GM12878 (cell line): ENCODE data around the gene MARCHF10. TPM values are rescaled to one million over a fixed set of nuclear protein-coding genes. Genes with fewer than 3 reads are reported as not detected.
"Not testable (repeated sequence)": the region's sequence is repeated elsewhere in the genome, so short reads cannot be mapped to it uniquely, and the experiment has no call there.

Source experiments
- ATAC-seq: fragments of 200-7000 bp; cut with Tn5 transposase; 3 replicates; pipeline ENCODE4 v1.9.1; 2020; ENCODE audit warnings: mild to moderate bottlenecking, moderate library complexity
- BruUV-seq: library from RNA; stranded (reverse); fragments of 400-500 nt; replicated peaks from 2 replicates; lab custom pipeline; 2021; lab: Mats Ljungman, UMichigan
- CTCF ChIA-PET: fragments of 300-600 bp; sonication (Branson Sonifier 250); formaldehyde crosslinking; extraction: SDS; loops from one replicate; lab custom pipeline; 2021; ENCODE audit warnings: inconsistent platforms; lab: Yijun Ruan, JAX
- POLR2A ChIA-PET: fragments of 350-600 bp; formaldehyde crosslinking; extraction: SDS; loops from one replicate; lab custom pipeline; 2021; ENCODE audit warnings: inconsistent platforms; lab: Charles Lee
- RAD21 ChIA-PET: fragments of 300-600 bp; sonication (Branson Sonifier 250); formaldehyde crosslinking; loops from one replicate; lab custom pipeline; 2023; ENCODE audit warnings: antibody characterized with exemption; ENCODE audit not compliant: unreplicated experiment; lab: Charles Lee
- SMC1A ChIA-PET: fragments of 300-600 bp; sonication (Branson Sonifier 250); formaldehyde crosslinking; loops from one replicate; lab custom pipeline; 2023; ENCODE audit not compliant: unreplicated experiment, uncharacterized antibody; lab: Charles Lee
- DNase-seq: peaks from one replicate; pipeline ENCODE4 v3.0.0-alpha.2; 2011; ENCODE audit warnings: low read depth, low spot score
- FAIRE-seq: peaks from 3 replicates; lab custom pipeline; 2011; peaks lifted over from hg19 to GRCh38; lab: Jason Lieb, UNC
- H2AFZ ChIP-seq: 2 replicates; pipeline ENCODE4 v1.6.0; 2011; ENCODE audit warnings: low read depth, low read length, control low read depth; ENCODE audit not compliant: control insufficient read depth
- H3K27ac ChIP-seq: 2 replicates; pipeline ENCODE4 v1.5.1; 2011; ENCODE audit warnings: control low read depth; ENCODE audit not compliant: control insufficient read depth, insufficient read depth
- H3K27me3 ChIP-seq, 2 experiments: replicated peaks in 1 of 2; 2 replicates each; pipeline versions ENCODE4 v1.6.0 to v1.6.1; 2011; ENCODE audit warnings: low read length in 1 of 2; ENCODE audit not compliant: control insufficient read depth in 2 of 2, insufficient read depth in 2 of 2
- H3K36me3 ChIP-seq, 2 experiments: 2 replicates each; pipeline ENCODE4 v1.5.1; 2011; ENCODE audit warnings: low read length in 1 of 2; ENCODE audit not compliant: control insufficient read depth in 2 of 2, insufficient read depth in 2 of 2
- H3K4me1 ChIP-seq: 2 replicates; pipeline ENCODE4 v1.6.1; 2011; ENCODE audit warnings: mild to moderate bottlenecking, low read length, moderate library complexity, mixed read lengths; ENCODE audit not compliant: control insufficient read depth, insufficient read depth
- H3K4me2 ChIP-seq: 2 replicates; pipeline ENCODE4 v1.6.0; 2011; ENCODE audit warnings: control low read depth; ENCODE audit not compliant: control insufficient read depth, insufficient read depth
- H3K4me3 ChIP-seq: fragments of 200-600 bp; sonication (generic); 2 replicates; pipeline ENCODE4 v1.5.1; 2016
- H3K79me2 ChIP-seq: 2 replicates; pipeline ENCODE4 v1.6.0; 2011; ENCODE audit warnings: low read length; ENCODE audit not compliant: control insufficient read depth, insufficient read depth
- H3K9ac ChIP-seq: 2 replicates; pipeline ENCODE4 v1.8.0; 2011; ENCODE audit warnings: low read length, control low read depth, mixed read lengths; ENCODE audit not compliant: control insufficient read depth, insufficient read depth
- H3K9me3 ChIP-seq: replicated peaks from 3 replicates; pipeline ENCODE4 v1.5.1; 2011; ENCODE audit warnings: mild to moderate bottlenecking, low read length; ENCODE audit not compliant: control insufficient read depth, insufficient read depth
- H4K20me1 ChIP-seq: 2 replicates; pipeline ENCODE4 v1.6.0; 2011; ENCODE audit not compliant: control insufficient read depth, insufficient read depth
- CBX5 ChIP-seq: sonication (generic); IDR thresholded peaks from 2 replicates; pipeline ENCODE4 v1.6.1; 2016; ENCODE audit warnings: low read depth, moderate library complexity, mild to moderate bottlenecking, inconsistent platforms
- FOS ChIP-seq: IDR thresholded peaks from 3 replicates; pipeline ENCODE4 v1.6.1; 2011; ENCODE audit warnings: borderline replicate concordance; ENCODE audit not compliant: insufficient read length; ENCODE audit errors: extremely low read depth
- MEF2A ChIP-seq: IDR thresholded peaks from 2 replicates; pipeline ENCODE4 v1.6.1; 2011; ENCODE audit warnings: low read depth, mild to moderate bottlenecking, low read length, moderate library complexity; ENCODE audit not compliant: insufficient read depth
- MXI1 ChIP-seq: fragments of 150-350 bp; IDR thresholded peaks from 2 replicates; pipeline ENCODE4 v1.6.1; 2011; ENCODE audit warnings: low read depth, mild to moderate bottlenecking, inconsistent platforms, low read length, improper control_type of control experiment
- NFYA ChIP-seq: IDR thresholded peaks from 2 replicates; pipeline ENCODE4 v1.6.1; 2011; ENCODE audit warnings: low read depth, mild to moderate bottlenecking, low read length, improper control_type of control experiment, borderline replicate concordance
- SMAD5 ChIP-seq: IDR thresholded peaks from 2 replicates; pipeline ENCODE4 v1.6.1; 2016; ENCODE audit warnings: antibody characterized with exemption, low read depth
- SMARCA5 ChIP-seq: fragments of 450-650 bp; IDR thresholded peaks from 2 replicates; pipeline ENCODE4 v1.6.1; 2017; ENCODE audit warnings: mild to moderate bottlenecking
- WGBS: methylation state at CpG from one replicate; pipeline ENCODE4 v1.1.6; 2016; ENCODE audit warnings: low lambda C conversion rate; ENCODE audit not compliant: insufficient replicate concordance, insufficient coverage; ENCODE audit errors: missing lambda C conversion rate; 5-methylcytosine and 5-hydroxymethylcytosine counted together
- in situ Hi-C: fragments of 300-500 bp; cut with MboI; formaldehyde crosslinking; loops from 9 replicates; pipeline ENCODE4 v1.14.3; 2018; ENCODE audit warnings: mixed read lengths
- intact Hi-C: fragments of 100-400 bp; cut with micrococcal nuclease; formaldehyde crosslinking; loops from one replicate; pipeline ENCODE4 v1.14.2; 2022; ENCODE audit not compliant: unreplicated experiment
- polyA plus RNA-seq, 11 experiments: library from polyadenylated mRNA; depleted of rRNA in 4 of 11; unstranded in 6 of 11; stranded (reverse) in 5 of 11; fragments of >200 nt; fragmentation: Nextera tagmentation in 4 of 11; fragmentation: Illumina TruSeq in 1 of 11; extraction: Ambion mirVana in 4 of 11; extraction: Trizol in 1 of 11; gene quantifications; 1 replicate in 1 of 11; 2 replicates in 10 of 11; pipeline versions ENCODE4 v1.2.1 to v1.2.3, GENCODE V29; 2011 to 2016; ENCODE audit warnings: inconsistent platforms in 2 of 11, missing spikeins in 2 of 11, low read depth in 1 of 11
- total RNA-seq, 4 experiments: library from RNA; depleted of rRNA in 3 of 4; stranded (reverse); fragments of >200 nt in 3 of 4; fragmentation: Illumina TruSeq in 1 of 4; extraction: Trizol in 1 of 4; gene quantifications; 2 replicates each; pipeline versions ENCODE4 v1.2.1 to v1.2.3, GENCODE V29; 2013 to 2021
- TF ChIP-seq, protein P1 (sequence below): fragments of 450-650 bp; IDR thresholded peaks from 2 replicates; pipeline ENCODE4 v1.6.1; 2016; ENCODE audit warnings: mild to moderate bottlenecking
- TF ChIP-seq, protein P2 (sequence below): IDR thresholded peaks from 2 replicates; pipeline ENCODE4 v1.6.1; 2012; ENCODE audit warnings: low read depth, low read length, improper control_type of control experiment
- TF ChIP-seq, protein P3 (sequence below): fragments of 450-650 bp; IDR thresholded peaks from 2 replicates; pipeline ENCODE4 v1.6.1; 2014; ENCODE audit warnings: mild to moderate bottlenecking
- TF ChIP-seq, protein P4 (sequence below): IDR thresholded peaks from 2 replicates; pipeline ENCODE4 v1.6.1; 2011; ENCODE audit warnings: mild to moderate bottlenecking, low read depth, low read length, moderate library complexity; ENCODE audit not compliant: insufficient replicate concordance

The MARCHF10 gene
- total and polyA plus RNA-seq, 10 of the 15 experiments (the other 5 are each of a cell fraction or from before 2014, with no cell fraction given), result 0.11 to 0.24 TPM; not detected in 8

DNA sequence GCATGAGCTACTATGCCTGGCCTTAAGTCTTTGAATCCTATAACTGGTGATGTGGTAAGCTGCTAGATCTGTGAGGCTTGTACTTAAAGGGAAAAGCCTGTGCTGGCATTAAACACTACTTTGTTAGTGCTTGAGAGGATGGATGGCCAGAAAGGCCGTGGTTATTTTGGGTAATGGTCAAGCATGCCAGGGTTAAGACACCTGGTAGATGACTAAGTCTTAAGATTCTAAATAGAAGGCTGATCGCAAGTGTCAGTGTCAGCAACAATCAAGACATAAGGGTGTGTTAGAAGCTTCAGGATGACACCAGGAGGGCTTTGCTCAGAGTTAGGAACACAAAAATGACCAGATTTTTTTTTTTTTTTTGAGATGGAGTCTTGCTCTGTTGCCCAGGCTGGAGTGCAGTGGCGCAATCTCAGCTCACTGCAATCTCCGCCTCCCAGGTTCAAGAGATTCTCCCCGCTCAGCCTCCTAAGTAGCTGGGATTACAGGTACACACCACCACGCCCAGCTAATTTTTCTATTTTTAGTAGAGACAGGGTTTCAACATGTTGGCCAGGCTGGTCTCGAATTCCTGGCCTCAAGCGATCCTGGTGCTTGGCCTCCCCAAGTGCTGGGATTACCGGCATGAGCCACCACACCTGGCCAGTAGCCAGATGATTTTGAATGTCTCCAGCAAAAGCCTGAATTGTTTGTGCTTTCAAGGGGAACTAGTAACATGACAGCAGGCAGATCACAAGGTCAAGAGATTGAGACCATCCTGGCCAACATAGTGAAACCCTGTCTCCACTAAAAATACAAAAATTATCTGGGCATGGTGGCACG is 41.7 kb upstream of the MARCHF10 start:
- H3K9me3 ChIP-seq, intact Hi-C loops, H3K4me2 ChIP-seq, ATAC-seq, H3K79me2 ChIP-seq, SMC1A ChIA-PET, H3K4me1 ChIP-seq, H4K20me1 ChIP-seq, POLR2A ChIA-PET, H3K36me3 ChIP-seq, in situ Hi-C loops, BruUV-seq, DNase-seq, H3K9ac ChIP-seq, H3K27ac ChIP-seq, FAIRE-seq, H2AFZ ChIP-seq, H3K27me3 ChIP-seq, H3K4me3 ChIP-seq, RAD21 ChIA-PET: not testable (repeated sequence)
- WGBS, result 42% methylated on average over 10 of the region's 10 CpGs
- CTCF ChIA-PET, result interaction anchor here (0.6 to 0.7 kb wide), 2 partner anchors 225 to 721 kb away, joined by 3 read pairs; no protein-coding TSS in a partner anchor

DNA sequence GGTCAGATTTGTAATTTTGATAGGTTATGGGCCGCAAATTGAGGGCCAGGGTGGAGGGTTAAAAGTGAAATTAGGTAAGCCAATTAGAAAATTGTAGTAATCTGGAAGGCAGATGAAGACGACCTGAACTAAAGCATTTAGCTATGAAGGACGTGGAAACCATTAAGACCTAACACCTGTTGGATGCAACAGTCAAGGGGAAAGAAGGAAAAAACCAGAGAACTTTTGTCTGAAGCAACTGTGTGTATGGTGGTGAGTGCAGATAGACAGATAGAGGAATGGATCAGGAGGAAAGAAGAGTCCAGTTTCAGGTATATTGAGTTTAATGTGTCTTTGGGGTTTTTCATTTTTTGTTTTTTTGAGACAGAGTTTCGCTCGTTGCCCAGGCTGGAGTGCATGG is 40.2 kb upstream of the MARCHF10 start:
- FAIRE-seq, result no peak
- Histone ChIP-seq H4K20me1 (no peaks in the 10 kb centered on the region), H3K4me3 (no peak overlapping the region), H3K79me2 (no peaks in the 10 kb centered on the region), H3K27ac (no peak overlapping the region), H3K9ac (no peak overlapping the region), H3K36me3 (no peaks in the 10 kb centered on the region), H3K27me3 (no peaks in the 10 kb centered on the region; a peak in 1 of 4 replicates), H2AFZ (no peak overlapping the region), H3K4me1 (no peaks in the 10 kb centered on the region), H3K4me2 (no peak overlapping the region), H3K9me3 (no peaks in the 10 kb centered on the region)
- SMC1A ChIA-PET, result no interaction called here
- CTCF ChIA-PET, result no interaction called here
- 32% methylated on average over 5 of the region's 5 CpGs for WGBS
- intact Hi-C loops (no loop called here), in situ Hi-C loops (no loop called here)
- no peak for ATAC-seq
- BruUV-seq, result no TSS peak
- RAD21 ChIA-PET, result no interaction called here
- POLR2A ChIA-PET, result interaction anchor here (0.6 kb wide), 1 partner anchor 484 kb away, joined by 3 read pairs; no protein-coding TSS in a partner anchor
- no peak for DNase-seq
- no peak for TF ChIP-seq SMAD5
- TF ChIP-seq, protein P1, sequence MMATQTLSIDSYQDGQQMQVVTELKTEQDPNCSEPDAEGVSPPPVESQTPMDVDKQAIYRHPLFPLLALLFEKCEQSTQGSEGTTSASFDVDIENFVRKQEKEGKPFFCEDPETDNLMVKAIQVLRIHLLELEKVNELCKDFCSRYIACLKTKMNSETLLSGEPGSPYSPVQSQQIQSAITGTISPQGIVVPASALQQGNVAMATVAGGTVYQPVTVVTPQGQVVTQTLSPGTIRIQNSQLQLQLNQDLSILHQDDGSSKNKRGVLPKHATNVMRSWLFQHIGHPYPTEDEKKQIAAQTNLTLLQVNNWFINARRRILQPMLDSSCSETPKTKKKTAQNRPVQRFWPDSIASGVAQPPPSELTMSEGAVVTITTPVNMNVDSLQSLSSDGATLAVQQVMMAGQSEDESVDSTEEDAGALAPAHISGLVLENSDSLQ, result no peak
- no peak for TF ChIP-seq MEF2A
- TF ChIP-seq, protein P2, sequence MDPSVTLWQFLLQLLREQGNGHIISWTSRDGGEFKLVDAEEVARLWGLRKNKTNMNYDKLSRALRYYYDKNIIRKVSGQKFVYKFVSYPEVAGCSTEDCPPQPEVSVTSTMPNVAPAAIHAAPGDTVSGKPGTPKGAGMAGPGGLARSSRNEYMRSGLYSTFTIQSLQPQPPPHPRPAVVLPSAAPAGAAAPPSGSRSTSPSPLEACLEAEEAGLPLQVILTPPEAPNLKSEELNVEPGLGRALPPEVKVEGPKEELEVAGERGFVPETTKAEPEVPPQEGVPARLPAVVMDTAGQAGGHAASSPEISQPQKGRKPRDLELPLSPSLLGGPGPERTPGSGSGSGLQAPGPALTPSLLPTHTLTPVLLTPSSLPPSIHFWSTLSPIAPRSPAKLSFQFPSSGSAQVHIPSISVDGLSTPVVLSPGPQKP, result no peak
- no peak for TF ChIP-seq CBX5
- no peak for TF ChIP-seq SMARCA5
- no peak for TF ChIP-seq MXI1
- TF ChIP-seq NFYA, result no peak
- TF ChIP-seq, protein P3, sequence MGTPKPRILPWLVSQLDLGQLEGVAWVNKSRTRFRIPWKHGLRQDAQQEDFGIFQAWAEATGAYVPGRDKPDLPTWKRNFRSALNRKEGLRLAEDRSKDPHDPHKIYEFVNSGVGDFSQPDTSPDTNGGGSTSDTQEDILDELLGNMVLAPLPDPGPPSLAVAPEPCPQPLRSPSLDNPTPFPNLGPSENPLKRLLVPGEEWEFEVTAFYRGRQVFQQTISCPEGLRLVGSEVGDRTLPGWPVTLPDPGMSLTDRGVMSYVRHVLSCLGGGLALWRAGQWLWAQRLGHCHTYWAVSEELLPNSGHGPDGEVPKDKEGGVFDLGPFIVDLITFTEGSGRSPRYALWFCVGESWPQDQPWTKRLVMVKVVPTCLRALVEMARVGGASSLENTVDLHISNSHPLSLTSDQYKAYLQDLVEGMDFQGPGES, result no peak
- TF ChIP-seq, protein P4, sequence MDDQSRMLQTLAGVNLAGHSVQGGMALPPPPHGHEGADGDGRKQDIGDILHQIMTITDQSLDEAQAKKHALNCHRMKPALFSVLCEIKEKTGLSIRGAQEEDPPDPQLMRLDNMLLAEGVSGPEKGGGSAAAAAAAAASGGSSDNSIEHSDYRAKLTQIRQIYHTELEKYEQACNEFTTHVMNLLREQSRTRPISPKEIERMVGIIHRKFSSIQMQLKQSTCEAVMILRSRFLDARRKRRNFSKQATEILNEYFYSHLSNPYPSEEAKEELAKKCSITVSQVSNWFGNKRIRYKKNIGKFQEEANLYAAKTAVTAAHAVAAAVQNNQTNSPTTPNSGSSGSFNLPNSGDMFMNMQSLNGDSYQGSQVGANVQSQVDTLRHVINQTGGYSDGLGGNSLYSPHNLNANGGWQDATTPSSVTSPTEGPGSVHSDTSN, result no peak
- no peak for TF ChIP-seq FOS
